ENCODE data around the gene FBXO21. TPM values are rescaled to one million over a fixed set of nuclear protein-coding genes. Genes with fewer than 3 reads are reported as not detected.

FBXO21 gene
- total RNA-seq, 1 experiment from 2014 or later: 230 TPM

- Histone ChIP-seq H3K4me3 (ENCODE audit: low read length) (no peak overlapping the region), H2AFZ (ENCODE audit: low read length) (no peak overlapping the region), H3K36me3 (ENCODE audit: low read depth, low read length) (no peaks in the 10 kb centered on the region), H3K4me1 (ENCODE audit: insufficient read depth, low read length) (peaks cover 24% of the 10 kb centered on the region), H3K27ac (ENCODE audit: low read length) (no peak overlapping the region), H3K9ac (ENCODE audit: low read length) (no peak overlapping the region), H3F3A (ENCODE audit: low read length, unreplicated experiment) (peaks cover 23% of the 10 kb centered on the region), H3K4me2 (ENCODE audit: low read length) (peak overlapping the region; percentile 62), H4K20me1 (ENCODE audit: low read length) (no peaks in the 10 kb centered on the region), H3K79me2 (ENCODE audit: low read length) (no peaks in the 10 kb centered on the region), H3K9me3 (ENCODE audit: low read length) (0 out of 2 replicates have a peak, but pooled peaks cover 6% of the 10 kb centered on the region), H3K27me3 (ENCODE audit: low read length) (no peaks in the 10 kb centered on the region), H3K9me2 (replicated peaks; ENCODE audit: low read length) (no peaks in the 10 kb centered on the region)
- TF ChIP-seq EZH2 (IDR thresholded peaks at IDR 0.05; ENCODE audit: low read length, unreplicated experiment) (no peak), CTCF (conservative IDR thresholded peaks at IDR 0.05; ENCODE audit: low read depth, low read length) (no peak), EZH2phosphoT487 (IDR thresholded peaks at IDR 0.05; ENCODE audit: borderline replicate concordance, low read length) (no peak)
- ATAC-seq (peak; percentile 68), DNase-seq (peak; percentile 28)
- intact Hi-C loops (cut with micrococcal nuclease): no loop called here
- no TSS peak for BruUV-seq (replicated peaks)
- CTCF ChIA-PET: no interaction called here
- POLR2A ChIA-PET (ENCODE audit: unreplicated experiment): no interaction called here
These were observed 65.0 kb downstream of the FBXO21 start for GRCh38 chr12:117125272-117125613.

- POLR2A ChIA-PET (ENCODE audit: unreplicated experiment): no interaction called here
- no peaks in the 10 kb centered on the region for H3K27me3 ChIP-seq (ENCODE audit: low read length)
- CTCF ChIA-PET: no interaction called here
- no peaks in the 10 kb centered on the region for H3K9me2 ChIP-seq (replicated peaks; ENCODE audit: low read length)
- BruUV-seq (replicated peaks): no TSS peak
- H3K36me3 ChIP-seq (ENCODE audit: low read depth, low read length): no peaks in the 10 kb centered on the region
- DNase-seq (peak; percentile 38), ATAC-seq (peak; percentile 64)
- H2AFZ ChIP-seq (ENCODE audit: low read length): no peak overlapping the region
- TF ChIP-seq EZH2phosphoT487 (IDR thresholded peaks at IDR 0.05; ENCODE audit: borderline replicate concordance, low read length) (no peak), EZH2 (IDR thresholded peaks at IDR 0.05; ENCODE audit: low read length, unreplicated experiment) (no peak), CTCF (conservative IDR thresholded peaks at IDR 0.05; ENCODE audit: low read depth, low read length) (no peak)
- intact Hi-C loops (cut with micrococcal nuclease): no loop called here
- no peak overlapping the region for H3K27ac ChIP-seq (ENCODE audit: low read length)
- H3K4me2 ChIP-seq (ENCODE audit: low read length): peak overlapping the region; percentile 62
- no peak overlapping the region for H3K4me3 ChIP-seq (ENCODE audit: low read length)
- peaks cover 23% of the 10 kb centered on the region for H3F3A ChIP-seq (ENCODE audit: low read length, unreplicated experiment)
- peaks cover 18% of the 10 kb centered on the region for H3K4me1 ChIP-seq (ENCODE audit: insufficient read depth, low read length)
- no peak overlapping the region for H3K9ac ChIP-seq (ENCODE audit: low read length)
- 0 out of 2 replicates have a peak, but pooled peaks cover 6% of the 10 kb centered on the region for H3K9me3 ChIP-seq (ENCODE audit: low read length)
- H4K20me1 ChIP-seq (ENCODE audit: low read length): no peaks in the 10 kb centered on the region
- H3K79me2 ChIP-seq (ENCODE audit: low read length): no peaks in the 10 kb centered on the region
These were observed 65.6 kb downstream of the FBXO21 start for GRCh38 chr12:117124421-117125271.

GRCh38 chr12:117121441-117121840, 68.8 kb downstream of the FBXO21 start:
- H3K4me1 ChIP-seq (ENCODE audit: insufficient read depth, low read length): peaks cover 16% of the 10 kb centered on the region
- ChIA-PET CTCF (no interaction called here), POLR2A (ENCODE audit: unreplicated experiment) (interaction anchor here (0.6 kb wide), 1 partner anchor 403 kb away, joined by 10 read pairs; no protein-coding TSS in a partner anchor)
- no peaks in the 10 kb centered on the region for H3K9me2 ChIP-seq (replicated peaks; ENCODE audit: low read length)
- H3K27ac ChIP-seq (ENCODE audit: low read length): no peak overlapping the region
- no peak overlapping the region for H3K4me2 ChIP-seq (ENCODE audit: low read length)
- no peak overlapping the region for H2AFZ ChIP-seq (ENCODE audit: low read length)
- no peak for ATAC-seq
- no peaks in the 10 kb centered on the region for H3F3A ChIP-seq (ENCODE audit: low read length, unreplicated experiment)
- no peaks in the 10 kb centered on the region for H3K36me3 ChIP-seq (ENCODE audit: low read depth, low read length)
- BruUV-seq (replicated peaks): no TSS peak
- no peaks in the 10 kb centered on the region for H3K9me3 ChIP-seq (ENCODE audit: low read length)
- no peak for DNase-seq
- H3K4me3 ChIP-seq (ENCODE audit: low read length): no peak overlapping the region
- no peak overlapping the region for H3K9ac ChIP-seq (ENCODE audit: low read length)
- H3K79me2 ChIP-seq (ENCODE audit: low read length): no peaks in the 10 kb centered on the region
- no peaks in the 10 kb centered on the region for H3K27me3 ChIP-seq (ENCODE audit: low read length)
- H4K20me1 ChIP-seq (ENCODE audit: low read length): no peaks in the 10 kb centered on the region
- intact Hi-C loops (cut with micrococcal nuclease): no loop called here
- TF ChIP-seq EZH2 (IDR thresholded peaks at IDR 0.05; ENCODE audit: low read length, unreplicated experiment) (no peak), EZH2phosphoT487 (IDR thresholded peaks at IDR 0.05; ENCODE audit: borderline replicate concordance, low read length) (no peak), CTCF (conservative IDR thresholded peaks at IDR 0.05; ENCODE audit: low read depth, low read length) (no peak)
